HUDEP-2 (cell line): ENCODE data around the gene NME4.
A peak's percentile ranks its signal among the peaks of the same experiment; 100 is the strongest.
"Not testable (repeated sequence)": the region's sequence is repeated elsewhere in the genome, so short reads cannot be mapped to it uniquely, and the experiment has no call there.

Experiments used
- DNase-seq, 76 experiments: peaks; one replicate each; lab custom pipeline; 2025; ENCODE audit not compliant: unreplicated experiment in 76 of 76; lab: John Stamatoyannopoulos, UW

Gene NME4

DNA sequence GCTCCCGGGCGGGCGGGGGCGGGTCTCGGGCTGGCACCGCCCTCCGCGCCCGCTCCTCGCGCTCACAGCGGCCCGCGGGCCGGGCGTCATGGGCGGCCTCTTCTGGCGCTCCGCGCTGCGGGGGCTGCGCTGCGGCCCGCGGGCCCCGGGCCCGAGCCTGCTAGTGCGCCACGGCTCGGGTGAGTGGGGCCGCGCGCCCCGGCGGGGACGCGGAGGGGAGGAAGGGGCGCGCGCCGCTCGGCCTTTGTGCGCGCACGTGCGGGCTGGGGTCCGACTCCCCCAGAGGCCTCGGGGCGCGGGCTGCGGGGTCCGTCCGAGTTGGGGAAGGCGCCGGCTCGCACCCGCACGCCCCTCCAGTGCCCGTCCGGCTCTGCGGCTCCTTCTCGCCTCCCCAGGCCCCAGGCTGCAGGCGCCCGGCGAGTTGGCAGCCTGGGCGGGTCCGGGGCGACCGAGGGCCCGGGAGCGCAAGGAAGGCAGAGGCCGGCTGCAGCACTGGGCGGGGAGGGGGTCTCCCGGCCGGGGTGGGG is at the start of gene NME4:
Gene NME4, plus strand, starts transcription at position 65 of the 527 bp plus-strand sequence. Its CDS starts 24 bp downstream, at position 89.
- peak in 24 of 76 experiments; percentile 9 to 60 (median 34) for DNase-seq

DNA sequence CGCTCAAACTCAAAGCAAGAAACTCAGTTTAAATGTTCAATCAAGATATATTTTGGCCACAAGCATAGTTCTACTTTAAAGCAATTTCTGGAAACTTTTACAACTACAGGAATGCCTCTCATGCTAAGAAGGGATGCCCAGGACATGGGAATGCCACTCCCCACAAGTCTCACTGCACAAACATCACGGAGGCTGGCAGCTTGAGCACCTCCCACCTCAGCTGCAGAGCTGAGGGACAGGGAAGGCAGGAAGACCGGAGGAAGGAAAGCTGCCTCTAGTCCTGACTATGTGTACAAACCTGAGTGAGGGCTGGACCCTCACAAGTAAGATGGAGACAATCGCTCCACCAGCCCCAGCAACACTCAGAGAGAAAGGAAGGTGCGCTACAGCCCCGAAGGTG is 49.8 kb upstream of the NME4 start:
- no peak for DNase-seq

DNA sequence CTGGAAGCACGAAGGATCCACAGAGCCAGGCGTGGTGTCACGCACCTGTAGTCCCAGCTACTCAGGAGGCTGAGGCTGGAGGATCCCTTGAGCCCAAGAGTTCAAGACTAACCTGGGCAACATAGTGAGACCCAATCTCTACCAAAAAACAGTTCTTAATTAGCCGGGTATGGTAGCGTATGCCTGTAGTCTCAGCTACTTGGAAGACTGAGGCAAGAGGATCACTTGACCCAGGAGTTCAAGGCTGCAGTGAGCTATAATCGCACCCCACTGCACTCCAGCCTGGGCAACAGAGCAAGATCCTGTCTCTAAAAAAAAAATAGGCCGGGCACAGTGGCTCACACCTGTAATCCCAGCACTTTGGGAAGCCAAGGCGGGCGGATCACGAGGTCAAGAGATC is 48.5 kb upstream of the NME4 start:
- DNase-seq: not testable (repeated sequence)

DNA sequence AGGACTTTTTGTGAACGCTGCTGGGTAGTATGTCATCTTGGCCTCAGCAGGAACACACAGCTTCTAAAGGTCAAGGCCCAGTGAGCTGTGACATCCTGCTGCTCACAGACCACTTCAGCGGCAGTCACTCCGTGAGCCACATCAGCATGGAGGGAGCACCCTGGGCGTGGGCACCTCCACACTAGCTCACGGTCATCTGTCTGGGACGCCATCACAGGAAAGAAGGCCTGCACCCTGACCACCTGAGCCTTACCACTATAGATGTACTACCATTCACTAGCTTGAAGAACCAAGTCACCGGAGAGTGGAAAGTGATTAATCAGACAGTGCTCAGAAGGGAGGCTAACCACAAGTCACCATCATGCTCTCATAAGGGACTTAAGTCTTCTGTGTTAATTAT is 47.8 kb upstream of the NME4 start:
- DNase-seq: no peak

DNA sequence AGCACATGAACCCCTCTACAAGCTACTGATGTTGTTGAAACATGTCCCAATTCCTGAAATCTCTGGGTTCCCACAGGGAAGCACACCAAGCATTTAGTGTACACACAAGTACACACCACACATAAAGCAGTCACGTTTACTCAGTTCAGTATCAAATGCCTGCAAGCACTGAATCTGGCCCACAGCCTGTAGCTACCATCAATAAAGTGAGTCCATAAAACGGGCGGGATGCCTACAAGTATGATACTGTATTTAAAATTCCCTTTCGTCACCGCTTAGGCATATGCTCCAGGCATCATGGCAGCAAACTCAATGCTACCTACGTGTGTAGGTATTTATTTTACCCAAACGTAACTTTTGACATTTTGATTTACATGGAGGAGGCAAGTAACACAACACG is 46.8 kb upstream of the NME4 start:
- DNase-seq: no peak

DNA sequence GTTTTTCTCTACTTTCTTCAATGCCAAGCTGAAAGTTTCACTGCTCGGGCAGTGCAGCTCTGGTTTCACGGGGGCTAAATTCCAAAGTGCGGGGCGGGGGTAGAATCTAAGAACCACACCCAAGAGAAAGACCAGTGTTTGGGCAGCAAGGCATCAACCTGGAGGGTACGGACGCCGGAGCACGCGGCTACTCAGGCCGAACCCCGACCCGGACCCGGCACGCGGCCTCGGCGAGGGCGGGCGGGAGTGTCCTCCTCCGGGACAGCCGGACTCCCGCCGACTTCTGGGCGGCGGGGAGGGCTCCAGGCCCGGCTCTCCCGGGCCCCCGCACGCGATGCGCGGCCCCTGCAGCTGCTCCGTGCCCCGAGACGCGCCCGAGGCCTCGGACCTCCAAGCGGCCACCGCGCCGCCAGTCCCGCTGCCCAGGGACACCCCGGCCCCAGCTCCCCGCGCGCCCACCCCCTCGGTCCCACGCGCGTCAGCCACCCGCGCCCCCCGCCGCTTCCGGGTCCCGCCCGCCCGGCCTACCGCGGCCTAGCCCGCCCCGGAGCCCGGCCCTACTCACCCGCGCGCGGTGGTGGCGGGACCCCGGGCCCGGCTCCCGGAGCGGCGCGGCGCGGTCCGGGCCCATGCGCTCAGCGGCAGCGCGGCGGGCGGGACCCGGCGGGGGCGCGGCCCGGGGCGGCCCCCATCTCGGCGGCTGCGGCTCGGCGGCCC is 45.0 kb upstream of the NME4 start:
- peak in 3 of 76 experiments; percentile 15 to 24 (median 18) for DNase-seq

DNA sequence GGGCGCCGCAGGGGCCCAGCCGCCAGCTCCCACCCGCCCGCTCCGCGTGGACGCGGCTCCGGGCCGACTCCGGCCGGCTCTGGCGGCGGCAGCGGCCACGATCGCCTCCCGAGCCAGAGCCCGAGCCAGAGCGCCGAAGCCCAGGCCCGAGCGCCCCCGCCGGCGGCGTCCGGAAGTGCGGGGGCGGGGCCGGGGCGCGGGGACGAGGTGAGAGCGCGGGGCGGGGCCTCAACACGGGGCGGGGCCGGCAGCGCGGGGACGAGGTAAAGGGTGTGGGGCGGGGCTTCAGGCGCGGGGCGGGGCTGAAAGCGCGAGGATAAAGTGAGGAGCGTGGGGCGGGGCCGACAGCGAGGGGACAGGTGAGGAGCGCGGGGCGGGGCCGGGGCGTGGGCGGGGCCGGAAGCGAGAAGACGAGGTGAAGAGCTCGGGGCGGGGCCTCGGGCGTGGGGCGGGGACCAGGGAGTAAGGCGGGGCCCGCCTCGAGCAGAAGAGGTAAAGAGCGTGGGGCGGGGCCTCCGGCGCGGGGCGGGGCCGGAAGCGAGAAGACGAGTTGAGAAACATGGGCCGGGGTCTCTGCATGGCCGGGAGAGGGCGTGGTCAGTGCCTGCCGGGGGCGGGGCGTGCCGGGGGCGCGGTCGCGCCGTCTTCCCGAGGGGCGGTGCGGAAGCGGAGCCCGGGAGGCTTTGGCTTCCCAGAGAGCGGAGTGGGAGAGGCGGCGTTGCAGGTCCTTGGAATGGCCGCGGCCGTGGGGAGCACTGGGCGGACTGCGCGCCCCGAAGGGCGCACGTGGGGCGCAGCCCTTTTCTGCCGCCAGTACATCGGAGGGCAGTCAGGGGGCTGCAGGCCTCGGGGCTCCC is 44.2 kb upstream of the NME4 start, which contains the start of gene AXIN1:
Gene AXIN1, minus strand, starts transcription at position 177 of the 857 bp plus-strand sequence. CDS start 5,698 bp downstream, outside the sequence.
- DNase-seq: peak in 75 of 76 experiments; percentile 59 to 100 (median 99)

GRCh38 chr16:353404-354290 is 43.4 kb upstream of the NME4 start:
- DNase-seq: no peak

- no peak for DNase-seq
Measured at GRCh38 chr16:354291-354881, 42.6 kb upstream of the NME4 start.

GRCh38 chr16:354971-355461 is 42.0 kb upstream of the NME4 start:
- peak in 3 of 76 experiments; percentile 6 to 23 (median 21) for DNase-seq

- DNase-seq: no peak
Measured at GRCh38 chr16:356741-357140, 40.3 kb upstream of the NME4 start.

- no peak for DNase-seq
Measured at GRCh38 chr16:359067-359763, 37.8 kb upstream of the NME4 start.

GRCh38 chr16:359871-360697 is 36.9 kb upstream of the NME4 start:
- DNase-seq: no peak

- DNase-seq: no peak
Measured at GRCh38 chr16:360698-361336, 36.2 kb upstream of the NME4 start.

GRCh38 chr16:361341-361871 is 35.6 kb upstream of the NME4 start:
- DNase-seq: no peak

DNA sequence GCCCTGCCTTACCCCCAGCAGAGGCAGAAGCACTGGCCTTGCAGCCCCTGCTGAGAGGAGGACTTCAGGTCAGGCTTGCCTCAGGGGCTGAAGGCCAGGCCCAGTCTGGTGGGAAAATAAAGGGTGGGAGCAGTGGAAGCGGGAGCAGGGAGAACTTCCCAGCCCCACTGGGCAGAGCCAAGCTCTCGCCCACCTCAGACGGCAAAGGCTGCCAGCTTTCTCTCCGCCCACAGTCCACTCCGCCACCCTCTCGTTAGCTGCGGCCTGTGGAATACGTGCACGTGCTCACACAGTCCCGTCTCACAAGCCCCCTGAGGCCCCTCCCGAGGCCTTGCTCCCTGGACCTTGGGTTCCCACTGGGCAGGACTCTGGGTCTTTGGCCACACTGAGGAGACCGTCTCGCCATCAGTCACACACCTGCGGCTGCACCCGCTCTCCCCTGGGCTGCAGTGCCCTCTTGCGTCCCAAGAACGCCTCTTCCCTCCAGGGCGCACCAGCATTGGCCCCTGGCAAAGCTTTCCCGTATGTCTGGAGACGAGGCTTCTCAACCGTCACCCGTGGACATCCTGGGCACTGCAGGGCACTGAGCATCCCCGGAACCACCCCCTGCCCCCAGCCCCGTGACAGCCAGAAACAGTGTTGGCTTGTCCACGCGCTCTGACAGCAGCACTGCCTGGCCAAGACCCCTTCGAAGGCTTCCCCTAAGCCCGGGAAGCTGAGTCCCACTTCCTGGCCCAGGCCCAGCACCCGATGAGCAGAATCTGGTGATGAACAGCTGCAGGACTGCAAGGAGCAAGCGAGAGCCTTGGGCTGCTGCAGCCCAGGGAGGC is 34.9 kb upstream of the NME4 start:
- DNase-seq: peak in 59 of 76 experiments; percentile 8 to 76 (median 42)

DNA sequence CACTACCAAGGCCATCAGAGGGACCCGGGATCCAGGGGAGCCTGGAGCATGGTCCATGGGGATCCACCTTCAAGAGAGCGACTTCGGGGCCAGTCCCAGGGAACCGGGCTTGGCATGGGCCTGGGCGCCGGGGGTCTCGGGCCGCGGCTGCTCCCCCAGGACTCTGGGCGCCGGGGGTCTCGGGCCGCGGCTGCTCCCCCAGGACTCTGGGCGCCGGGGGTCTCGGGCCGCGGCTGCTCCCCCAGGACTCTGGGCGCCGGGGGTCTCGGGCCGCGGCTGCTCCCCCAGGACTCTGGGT is 34.3 kb upstream of the NME4 start:
- DNase-seq: not testable (repeated sequence)
